GM19035 (cell line): ENCODE measurements around the gene PSME3IP1.
"Not testable (repeated sequence)": the region's sequence is repeated elsewhere in the genome, so short reads cannot be mapped to it uniquely, and the experiment has no call there.

Experiments used
- ATAC-seq: cut with Tn5 transposase; IDR thresholded peaks from one replicate; pipeline ENCODE4 v1.9.1; 2021; ENCODE audit not compliant: unreplicated experiment

PSME3IP1 gene

GRCh38 chr16:57200321-57200720, 14.5 kb upstream of the PSME3IP1 start:
- not testable (repeated sequence) for ATAC-seq

- ATAC-seq = no peak
Measured at GRCh38 chr16:57196753-57197152, 10.9 kb upstream of the PSME3IP1 start.

- no peak for ATAC-seq
Measured at GRCh38 chr16:57196286-57196685, 10.4 kb upstream of the PSME3IP1 start.

- ATAC-seq = no peak
Measured at GRCh38 chr16:57194512-57194911, 8.7 kb upstream of the PSME3IP1 start.

- no peak for ATAC-seq
Measured at GRCh38 chr16:57192720-57193486, 7.1 kb upstream of the PSME3IP1 start.

- ATAC-seq = no peak
Measured at GRCh38 chr16:57192146-57192545, 6.3 kb upstream of the PSME3IP1 start.

- no peak for ATAC-seq
Measured at GRCh38 chr16:57191056-57191571, 5.3 kb upstream of the PSME3IP1 start.

GRCh38 chr16:57190136-57190535, 4.3 kb upstream of the PSME3IP1 start:
- ATAC-seq = no peak

GRCh38 chr16:57189527-57189926, 3.7 kb upstream of the PSME3IP1 start:
- not testable (repeated sequence) for ATAC-seq

GRCh38 chr16:57188711-57189002, 2.8 kb upstream of the PSME3IP1 start:
- ATAC-seq = no peak

GRCh38 chr16:57187902-57188710, 2.3 kb upstream of the PSME3IP1 start:
- not testable (repeated sequence) for ATAC-seq

GRCh38 chr16:57186872-57187854, 1.3 kb upstream of the PSME3IP1 start:
- no peak for ATAC-seq

GRCh38 chr16:57185446-57185944, 344 bp downstream of the PSME3IP1 start:
- ATAC-seq = peak; percentile 42

GRCh38 chr16:57184887-57185445, 873 bp downstream of the PSME3IP1 start:
- no peak for ATAC-seq

- no peak for ATAC-seq
Measured at GRCh38 chr16:57184113-57184512, 1.7 kb downstream of the PSME3IP1 start.

GRCh38 chr16:57179215-57179828, 6.5 kb downstream of the PSME3IP1 start:
- no peak for ATAC-seq

GRCh38 chr16:57178793-57179212, 7.0 kb downstream of the PSME3IP1 start:
- no peak for ATAC-seq

GRCh38 chr16:57178196-57178595, 7.6 kb downstream of the PSME3IP1 start:
- no peak for ATAC-seq

- no peak for ATAC-seq
Measured at GRCh38 chr16:57175896-57176295, 9.9 kb downstream of the PSME3IP1 start.

GRCh38 chr16:57172721-57173290, 13.0 kb downstream of the PSME3IP1 start:
- ATAC-seq = no peak
